ENCODE data around the gene KRT25.

The KRT25 gene

GRCh38 chr17:40755231-40755630, at the start of gene KRT25:
Gene KRT25 (minus strand): TSS chr17:40755331. CDS start chr17:40755271, 60 bp downstream.
- Histone ChIP-seq H2AFZ (no peak within 1 kb of the TSS), H3K27ac (no peak within 1 kb of the TSS), H3K79me2 (no peaks in the 10 kb centered on the region), H3K36me3 (ENCODE audit: control insufficient read depth, insufficient read depth, low read length) (no peaks in the 10 kb centered on the region), H3K4me3 (ENCODE audit: low read depth, low read length) (no peak within 1 kb of the TSS), H3K9ac (no peak within 1 kb of the TSS), H3K4me2 (ENCODE audit: low read length) (no peak within 1 kb of the TSS), H3K9me3 (ENCODE audit: control insufficient read depth, low read length) (no peaks in the 10 kb centered on the region), H3K27me3 (ENCODE audit: control insufficient read depth, insufficient read depth, low read length) (no peaks in the 10 kb centered on the region), H3K4me1 (no peaks in the 10 kb centered on the region)
- TF ChIP-seq, protein P1, sequence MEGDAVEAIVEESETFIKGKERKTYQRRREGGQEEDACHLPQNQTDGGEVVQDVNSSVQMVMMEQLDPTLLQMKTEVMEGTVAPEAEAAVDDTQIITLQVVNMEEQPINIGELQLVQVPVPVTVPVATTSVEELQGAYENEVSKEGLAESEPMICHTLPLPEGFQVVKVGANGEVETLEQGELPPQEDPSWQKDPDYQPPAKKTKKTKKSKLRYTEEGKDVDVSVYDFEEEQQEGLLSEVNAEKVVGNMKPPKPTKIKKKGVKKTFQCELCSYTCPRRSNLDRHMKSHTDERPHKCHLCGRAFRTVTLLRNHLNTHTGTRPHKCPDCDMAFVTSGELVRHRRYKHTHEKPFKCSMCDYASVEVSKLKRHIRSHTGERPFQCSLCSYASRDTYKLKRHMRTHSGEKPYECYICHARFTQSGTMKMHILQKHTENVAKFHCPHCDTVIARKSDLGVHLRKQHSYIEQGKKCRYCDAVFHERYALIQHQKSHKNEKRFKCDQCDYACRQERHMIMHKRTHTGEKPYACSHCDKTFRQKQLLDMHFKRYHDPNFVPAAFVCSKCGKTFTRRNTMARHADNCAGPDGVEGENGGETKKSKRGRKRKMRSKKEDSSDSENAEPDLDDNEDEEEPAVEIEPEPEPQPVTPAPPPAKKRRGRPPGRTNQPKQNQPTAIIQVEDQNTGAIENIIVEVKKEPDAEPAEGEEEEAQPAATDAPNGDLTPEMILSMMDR (IDR thresholded peaks at IDR 0.05), result no peak

- Histone ChIP-seq H2AFZ (no peak overlapping the region), H3K4me1 (no peaks in the 10 kb centered on the region), H3K27me3 (ENCODE audit: control insufficient read depth, insufficient read depth, low read length) (no peaks in the 10 kb centered on the region), H3K79me2 (no peaks in the 10 kb centered on the region), H3K9me3 (ENCODE audit: control insufficient read depth, low read length) (no peaks in the 10 kb centered on the region), H3K36me3 (ENCODE audit: control insufficient read depth, insufficient read depth, low read length) (no peaks in the 10 kb centered on the region), H3K9ac (no peak overlapping the region), H3K4me2 (ENCODE audit: low read length) (no peak overlapping the region), H3K27ac (no peak overlapping the region), H3K4me3 (ENCODE audit: low read depth, low read length) (no peak overlapping the region)
- TF ChIP-seq, protein P1 (IDR thresholded peaks at IDR 0.05), result peak; percentile 80
Observed at GRCh38 chr17:40803617-40804082, 48.5 kb upstream of the KRT25 start.

DNA sequence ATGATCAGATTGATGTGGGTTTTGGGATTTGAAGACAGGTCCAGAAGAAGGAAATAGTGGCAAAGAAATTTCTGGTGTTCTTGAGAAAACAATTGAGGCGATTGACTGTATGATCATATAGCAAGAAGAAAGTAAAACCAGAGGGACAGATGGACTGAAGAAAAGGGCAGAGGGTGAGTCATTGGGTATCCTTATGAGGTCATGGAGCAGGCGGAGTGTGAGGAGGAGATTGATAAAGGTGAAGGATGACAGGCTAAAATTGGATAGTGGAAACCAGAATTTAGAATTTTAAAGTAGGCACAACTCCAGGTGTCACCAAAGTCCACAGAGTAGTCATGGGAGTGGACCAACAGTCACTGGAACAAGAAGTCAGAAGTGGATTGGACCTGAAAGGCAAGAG, 46.0 kb upstream of the KRT25 start:
- no peaks in the 10 kb centered on the region for H3K36me3 ChIP-seq (ENCODE audit: control insufficient read depth, insufficient read depth, low read length)
- H3K27me3 ChIP-seq (ENCODE audit: control insufficient read depth, insufficient read depth, low read length), result no peaks in the 10 kb centered on the region
- TF ChIP-seq, protein P1 (IDR thresholded peaks at IDR 0.05), result no peak
- H3K9ac ChIP-seq, result no peak overlapping the region
- H3K4me2 ChIP-seq (ENCODE audit: low read length), result no peak overlapping the region
- H3K27ac ChIP-seq, result no peak overlapping the region
- no peaks in the 10 kb centered on the region for H3K4me1 ChIP-seq
- H3K79me2 ChIP-seq, result no peaks in the 10 kb centered on the region
- H3K4me3 ChIP-seq (ENCODE audit: low read depth, low read length), result no peak overlapping the region
- no peak overlapping the region for H2AFZ ChIP-seq
- no peaks in the 10 kb centered on the region for H3K9me3 ChIP-seq (ENCODE audit: control insufficient read depth, low read length)

DNA sequence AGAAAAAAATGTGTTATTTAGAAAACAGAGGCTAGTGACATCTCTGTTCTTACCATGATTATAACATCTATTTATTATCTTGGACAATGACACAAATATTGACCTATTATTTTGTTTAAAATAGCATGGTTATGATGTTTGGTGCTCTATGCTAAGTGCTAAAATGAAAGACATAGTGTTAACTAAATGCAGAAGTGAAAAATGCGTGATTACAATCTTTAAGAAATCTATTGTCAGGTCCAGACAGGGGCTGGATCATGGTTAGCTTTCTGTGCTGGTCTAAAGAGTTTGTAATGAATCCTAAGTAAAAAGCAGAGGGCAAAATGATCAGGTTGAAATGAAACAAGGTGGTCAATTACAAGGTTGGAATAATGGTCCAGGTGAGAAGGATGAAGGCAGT, 45.2 kb upstream of the KRT25 start:
- no peak overlapping the region for H3K4me2 ChIP-seq (ENCODE audit: low read length)

GRCh38 chr17:40799859-40800258, 44.7 kb upstream of the KRT25 start, which contains the start of gene KRT28:
Gene KRT28 (minus strand): TSS chr17:40799959. CDS start chr17:40799893, 66 bp downstream.
- TF ChIP-seq, protein P1 (IDR thresholded peaks at IDR 0.05), result no peak

More for the DNA sequence above, 45.2 kb upstream of the KRT25 start:
- Histone ChIP-seq H3K9ac (no peak overlapping the region), H3K4me3 (ENCODE audit: low read depth, low read length) (no peak overlapping the region), H3K27me3 (ENCODE audit: control insufficient read depth, insufficient read depth, low read length) (no peaks in the 10 kb centered on the region), H3K79me2 (no peaks in the 10 kb centered on the region), H3K9me3 (ENCODE audit: control insufficient read depth, low read length) (no peaks in the 10 kb centered on the region), H2AFZ (no peak overlapping the region), H3K27ac (no peak overlapping the region), H3K36me3 (ENCODE audit: control insufficient read depth, insufficient read depth, low read length) (no peaks in the 10 kb centered on the region), H3K4me1 (no peaks in the 10 kb centered on the region)
- TF ChIP-seq, protein P1 (IDR thresholded peaks at IDR 0.05), result no peak

More at GRCh38 chr17:40799859-40800258, 44.7 kb upstream of the KRT25 start, which contains the start of gene KRT28:
- H3K4me2 ChIP-seq (ENCODE audit: low read length), result no peak within 1 kb of the TSS
- H2AFZ ChIP-seq, result no peak within 1 kb of the TSS
- no peaks in the 10 kb centered on the region for H3K4me1 ChIP-seq
- H3K9me3 ChIP-seq (ENCODE audit: control insufficient read depth, low read length), result no peaks in the 10 kb centered on the region
- H3K4me3 ChIP-seq (ENCODE audit: low read depth, low read length), result no peak within 1 kb of the TSS
- no peak within 1 kb of the TSS for H3K27ac ChIP-seq
- no peaks in the 10 kb centered on the region for H3K27me3 ChIP-seq (ENCODE audit: control insufficient read depth, insufficient read depth, low read length)
- H3K36me3 ChIP-seq (ENCODE audit: control insufficient read depth, insufficient read depth, low read length), result no peaks in the 10 kb centered on the region
- no peaks in the 10 kb centered on the region for H3K79me2 ChIP-seq
- H3K9ac ChIP-seq, result no peak within 1 kb of the TSS

Measured in parathyroid adenoma (tissue), 2 donors.